Measurements from ENCODE around the gene PNMA6E. TPM values are rescaled to one million over a fixed set of nuclear protein-coding genes. Genes with fewer than 3 reads are reported as not detected.

PNMA6E gene
- total and polyA plus RNA-seq, 9 of the 15 experiments (the other 6 are each of a cell fraction or from before 2014, with no cell fraction given), result 0.03 TPM; not detected in 8

- TF ChIP-seq PREB (CRISPR knock-in tag; IDR thresholded peaks at IDR 0.05) (no peak), CREB3 (tag; conservative IDR thresholded peaks at IDR 0.05; ENCODE audit: low read depth) (peak; percentile 74), PHB2 (IDR thresholded peaks at IDR 0.05; ENCODE audit: low read depth) (no peak), HIVEP1 (CRISPR knock-in tag; IDR thresholded peaks at IDR 0.05) (0 out of 2 replicates have a peak, but pooled peaks have one; percentile 79), PBX2 (CRISPR knock-in tag; IDR thresholded peaks at IDR 0.05; ENCODE audit: low read depth) (peak; percentile 43; the same call in 1 of the 2 replicates), PBX2 (tag; conservative IDR thresholded peaks at IDR 0.05; ENCODE audit: low read depth) (peak; percentile 97), ZNF77 (CRISPR knock-in tag; IDR thresholded peaks at IDR 0.05) (no peak), IRF9 (tag; IDR thresholded peaks at IDR 0.05) (no peak), KDM2B (CRISPR knock-in tag; IDR thresholded peaks at IDR 0.05) (no peak), THRA (IDR thresholded peaks at IDR 0.05) (no peak), YY1 (IDR thresholded peaks at IDR 0.05; ENCODE audit: borderline replicate concordance in 1 of 3, control insufficient read depth in 1 of 3, extremely low read depth in 1 of 3, insufficient read depth in 3 of 3, insufficient read length in 1 of 3, insufficient replicate concordance in 2 of 3, low read depth in 1 of 3, low read length in 2 of 3) (no peak)
- TF ChIP-seq, protein P1, sequence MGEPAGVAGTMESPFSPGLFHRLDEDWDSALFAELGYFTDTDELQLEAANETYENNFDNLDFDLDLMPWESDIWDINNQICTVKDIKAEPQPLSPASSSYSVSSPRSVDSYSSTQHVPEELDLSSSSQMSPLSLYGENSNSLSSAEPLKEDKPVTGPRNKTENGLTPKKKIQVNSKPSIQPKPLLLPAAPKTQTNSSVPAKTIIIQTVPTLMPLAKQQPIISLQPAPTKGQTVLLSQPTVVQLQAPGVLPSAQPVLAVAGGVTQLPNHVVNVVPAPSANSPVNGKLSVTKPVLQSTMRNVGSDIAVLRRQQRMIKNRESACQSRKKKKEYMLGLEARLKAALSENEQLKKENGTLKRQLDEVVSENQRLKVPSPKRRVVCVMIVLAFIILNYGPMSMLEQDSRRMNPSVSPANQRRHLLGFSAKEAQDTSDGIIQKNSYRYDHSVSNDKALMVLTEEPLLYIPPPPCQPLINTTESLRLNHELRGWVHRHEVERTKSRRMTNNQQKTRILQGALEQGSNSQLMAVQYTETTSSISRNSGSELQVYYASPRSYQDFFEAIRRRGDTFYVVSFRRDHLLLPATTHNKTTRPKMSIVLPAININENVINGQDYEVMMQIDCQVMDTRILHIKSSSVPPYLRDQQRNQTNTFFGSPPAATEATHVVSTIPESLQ (CRISPR knock-in tag; IDR thresholded peaks at IDR 0.05), result no peak
Measured at GRCh38 chrX:153379971-153380581, 21.1 kb downstream of the PNMA6E start (continued).

Measured in K562 (cell line).